GM12878 (cell line): ENCODE measurements around the gene GBP2. TPM values are rescaled to one million over a fixed set of nuclear protein-coding genes. Genes with fewer than 3 reads are reported as not detected.
"Not testable (repeated sequence)": the region's sequence is repeated elsewhere in the genome, so short reads cannot be mapped to it uniquely, and the experiment has no call there.

ENCODE experiments used
- ATAC-seq: fragments of 200-7000 bp; cut with Tn5 transposase; 3 replicates; pipeline ENCODE4 v1.9.1; 2020; ENCODE audit warnings: mild to moderate bottlenecking, moderate library complexity
- BruUV-seq: library from RNA; stranded (reverse); fragments of 400-500 nt; replicated peaks from 2 replicates; lab custom pipeline; 2021; lab: Mats Ljungman, UMichigan
- CTCF ChIA-PET: fragments of 300-600 bp; sonication (Branson Sonifier 250); formaldehyde crosslinking; extraction: SDS; loops from one replicate; lab custom pipeline; 2021; ENCODE audit warnings: inconsistent platforms; lab: Yijun Ruan, JAX
- POLR2A ChIA-PET: fragments of 350-600 bp; formaldehyde crosslinking; extraction: SDS; loops from one replicate; lab custom pipeline; 2021; ENCODE audit warnings: inconsistent platforms; lab: Charles Lee
- RAD21 ChIA-PET: fragments of 300-600 bp; sonication (Branson Sonifier 250); formaldehyde crosslinking; loops from one replicate; lab custom pipeline; 2023; ENCODE audit warnings: antibody characterized with exemption; ENCODE audit not compliant: unreplicated experiment; lab: Charles Lee
- SMC1A ChIA-PET: fragments of 300-600 bp; sonication (Branson Sonifier 250); formaldehyde crosslinking; loops from one replicate; lab custom pipeline; 2023; ENCODE audit not compliant: unreplicated experiment, uncharacterized antibody; lab: Charles Lee
- DNase-seq: peaks from one replicate; pipeline ENCODE4 v3.0.0-alpha.2; 2011; ENCODE audit warnings: low read depth, low spot score
- FAIRE-seq: peaks from 3 replicates; lab custom pipeline; 2011; peaks lifted over from hg19 to GRCh38; lab: Jason Lieb, UNC
- H2AFZ ChIP-seq: 2 replicates; pipeline ENCODE4 v1.6.0; 2011; ENCODE audit warnings: low read depth, low read length, control low read depth; ENCODE audit not compliant: control insufficient read depth
- H3K27ac ChIP-seq: 2 replicates; pipeline ENCODE4 v1.5.1; 2011; ENCODE audit warnings: control low read depth; ENCODE audit not compliant: control insufficient read depth, insufficient read depth
- H3K27me3 ChIP-seq, 2 experiments: replicated peaks in 1 of 2; 2 replicates each; pipeline versions ENCODE4 v1.6.0 to v1.6.1; 2011; ENCODE audit warnings: low read length in 1 of 2; ENCODE audit not compliant: control insufficient read depth in 2 of 2, insufficient read depth in 2 of 2
- H3K36me3 ChIP-seq, 2 experiments: 2 replicates each; pipeline ENCODE4 v1.5.1; 2011; ENCODE audit warnings: low read length in 1 of 2; ENCODE audit not compliant: control insufficient read depth in 2 of 2, insufficient read depth in 2 of 2
- H3K4me1 ChIP-seq: 2 replicates; pipeline ENCODE4 v1.6.1; 2011; ENCODE audit warnings: mild to moderate bottlenecking, low read length, moderate library complexity, mixed read lengths; ENCODE audit not compliant: control insufficient read depth, insufficient read depth
- H3K4me2 ChIP-seq: 2 replicates; pipeline ENCODE4 v1.6.0; 2011; ENCODE audit warnings: control low read depth; ENCODE audit not compliant: control insufficient read depth, insufficient read depth
- H3K4me3 ChIP-seq: fragments of 200-600 bp; sonication (generic); 2 replicates; pipeline ENCODE4 v1.5.1; 2016
- H3K79me2 ChIP-seq: 2 replicates; pipeline ENCODE4 v1.6.0; 2011; ENCODE audit warnings: low read length; ENCODE audit not compliant: control insufficient read depth, insufficient read depth
- H3K9ac ChIP-seq: 2 replicates; pipeline ENCODE4 v1.8.0; 2011; ENCODE audit warnings: low read length, control low read depth, mixed read lengths; ENCODE audit not compliant: control insufficient read depth, insufficient read depth
- H3K9me3 ChIP-seq: replicated peaks from 3 replicates; pipeline ENCODE4 v1.5.1; 2011; ENCODE audit warnings: mild to moderate bottlenecking, low read length; ENCODE audit not compliant: control insufficient read depth, insufficient read depth
- H4K20me1 ChIP-seq: 2 replicates; pipeline ENCODE4 v1.6.0; 2011; ENCODE audit not compliant: control insufficient read depth, insufficient read depth
- ZBTB33 ChIP-seq: fragments of 450-650 bp; IDR thresholded peaks from 2 replicates; pipeline ENCODE4 v1.6.1; 2017; ENCODE audit warnings: mild to moderate bottlenecking
- WGBS: methylation state at CpG from one replicate; pipeline ENCODE4 v1.1.6; 2016; ENCODE audit warnings: low lambda C conversion rate; ENCODE audit not compliant: insufficient replicate concordance, insufficient coverage; ENCODE audit errors: missing lambda C conversion rate; 5-methylcytosine and 5-hydroxymethylcytosine counted together
- in situ Hi-C: fragments of 300-500 bp; cut with MboI; formaldehyde crosslinking; loops from 9 replicates; pipeline ENCODE4 v1.14.3; 2018; ENCODE audit warnings: mixed read lengths
- intact Hi-C: fragments of 100-400 bp; cut with micrococcal nuclease; formaldehyde crosslinking; loops from one replicate; pipeline ENCODE4 v1.14.2; 2022; ENCODE audit not compliant: unreplicated experiment
- polyA plus RNA-seq, 11 experiments: library from polyadenylated mRNA; depleted of rRNA in 4 of 11; unstranded in 6 of 11; stranded (reverse) in 5 of 11; fragments of >200 nt; fragmentation: Nextera tagmentation in 4 of 11; fragmentation: Illumina TruSeq in 1 of 11; extraction: Ambion mirVana in 4 of 11; extraction: Trizol in 1 of 11; gene quantifications; 1 replicate in 1 of 11; 2 replicates in 10 of 11; pipeline versions ENCODE4 v1.2.1 to v1.2.3, GENCODE V29; 2011 to 2016; ENCODE audit warnings: inconsistent platforms in 2 of 11, missing spikeins in 2 of 11, low read depth in 1 of 11
- total RNA-seq, 4 experiments: library from RNA; depleted of rRNA in 3 of 4; stranded (reverse); fragments of >200 nt in 3 of 4; fragmentation: Illumina TruSeq in 1 of 4; extraction: Trizol in 1 of 4; gene quantifications; 2 replicates each; pipeline versions ENCODE4 v1.2.1 to v1.2.3, GENCODE V29; 2013 to 2021

The GBP2 gene
- total and polyA plus RNA-seq, 10 of the 15 experiments (the other 5 are each of a cell fraction or from before 2014, with no cell fraction given), result 1.6 to 5.9 (median 3.2) TPM

GRCh38 chr1:89080068-89080467 is 45.8 kb downstream of the GBP2 start:
- H3K27ac ChIP-seq, BruUV-seq, H3K9ac ChIP-seq, POLR2A ChIA-PET, DNase-seq, H3K79me2 ChIP-seq, H4K20me1 ChIP-seq, H3K4me3 ChIP-seq, ATAC-seq, H2AFZ ChIP-seq, FAIRE-seq, H3K27me3 ChIP-seq, H3K4me2 ChIP-seq, H3K4me1 ChIP-seq, intact Hi-C loops, in situ Hi-C loops, H3K36me3 ChIP-seq, H3K9me3 ChIP-seq: not testable (repeated sequence)
- TF ChIP-seq ZBTB33, result peak; percentile 87; the same call in 1 of the 2 replicates
- 81% methylated on average over 7 of the region's 7 CpGs for WGBS
- ChIA-PET RAD21 (interaction anchor here (1.3 to 1.8 kb wide), 2 partner anchors 15 to 118 kb away, joined by 3 to 5 read pairs; partner anchors contain the start of gene GBP1), SMC1A (interaction anchor here (1.0 to 2.0 kb wide), 4 partner anchors 11 to 767 kb away, joined by 3 to 15 read pairs (median 6); partner anchors contain the start of gene GBP1), CTCF (interaction anchor here (1.2 to 1.7 kb wide), 2 partner anchors 69 to 196 kb away, joined by 3 to 5 read pairs; no protein-coding TSS in a partner anchor)

- DNase-seq, H3K36me3 ChIP-seq, H3K79me2 ChIP-seq, H3K4me2 ChIP-seq, H3K4me1 ChIP-seq, H4K20me1 ChIP-seq, H3K9ac ChIP-seq, ATAC-seq, RAD21 ChIA-PET, POLR2A ChIA-PET, H3K27me3 ChIP-seq, H3K9me3 ChIP-seq, H3K4me3 ChIP-seq, SMC1A ChIA-PET, intact Hi-C loops, H3K27ac ChIP-seq, H2AFZ ChIP-seq, BruUV-seq, in situ Hi-C loops, FAIRE-seq: not testable (repeated sequence)
- 70% methylated on average over 7 of the region's 8 CpGs for WGBS
- CTCF ChIA-PET, result interaction anchor here (0.7 kb wide), 1 partner anchor 1079 kb away, joined by 3 read pairs; no protein-coding TSS in a partner anchor
These were observed 53.3 kb downstream of the GBP2 start for GRCh38 chr1:89072466-89073065.
